HepG2 (cell line): ENCODE data around the gene CCT7. TPM values are rescaled to one million over a fixed set of nuclear protein-coding genes. Genes with fewer than 3 reads are reported as not detected.

ENCODE experiments used
- ATAC-seq: fragments of 200-7000 bp; cut with Tn5 transposase; 3 replicates; pipeline ENCODE4 v1.9.1; 2020; ENCODE audit warnings: mild to moderate bottlenecking, moderate library complexity
- BruUV-seq: library from RNA; stranded (reverse); fragments of 400-500 nt; replicated peaks from 2 replicates; lab custom pipeline; 2021; lab: Mats Ljungman, UMichigan
- CTCF ChIA-PET: fragments of 300-600 bp; formaldehyde crosslinking; extraction: SDS; loops from one replicate; lab custom pipeline; 2021; ENCODE audit warnings: low total read pairs, inconsistent platforms, low intra/inter-chr PET ratio; lab: Yijun Ruan, JAX
- POLR2A ChIA-PET: fragments of 350-600 bp; sonication (Branson Sonifier 250); formaldehyde crosslinking; loops from one replicate; lab custom pipeline; 2020; ENCODE audit warnings: antibody characterized with exemption, inconsistent platforms; lab: Yijun Ruan, JAX
- DNase-seq: peaks from one replicate; pipeline ENCODE4 v3.0.0-alpha.2; 2015; ENCODE audit warnings: low spot score
- FAIRE-seq: peaks from 3 replicates; lab custom pipeline; 2011; peaks lifted over from hg19 to GRCh38; lab: Jason Lieb, UNC
- H2AFZ ChIP-seq: one replicate; pipeline ENCODE4 v1.6.1; 2011; ENCODE audit warnings: low read length, inconsistent platforms
- H3K27ac ChIP-seq: fragments of 300-600 bp; 3 replicates; pipeline ENCODE4 v1.8.0; 2011; ENCODE audit warnings: mixed run types, mild to moderate bottlenecking, mixed read lengths, low read length, inconsistent platforms; ENCODE audit not compliant: insufficient read depth; ENCODE audit errors: extremely low read length
- H3K27me3 ChIP-seq, 2 experiments: fragments of 200-600 bp in 1 of 2; 2 replicates in 1 of 2; 3 replicates in 1 of 2; pipeline versions ENCODE4 v1.6.0 to v1.8.0; 2011; ENCODE audit warnings: low read length in 2 of 2, mild to moderate bottlenecking in 2 of 2, moderate library complexity in 2 of 2, inconsistent platforms in 1 of 2; ENCODE audit not compliant: insufficient read depth in 2 of 2, control insufficient read depth in 1 of 2
- H3K36me3 ChIP-seq, 2 experiments: fragments of 200-600 bp in 1 of 2; replicated peaks in 1 of 2; 2 replicates in 1 of 2; 3 replicates in 1 of 2; pipeline versions ENCODE4 v1.5.1 to v1.8.0; 2011; ENCODE audit warnings: low read length in 2 of 2, inconsistent platforms in 1 of 2; ENCODE audit not compliant: insufficient read depth in 2 of 2, control insufficient read depth in 1 of 2
- H3K4me1 ChIP-seq: 2 replicates; pipeline ENCODE4 v1.5.1; 2012; ENCODE audit warnings: low read length, inconsistent platforms; ENCODE audit not compliant: insufficient read depth
- H3K4me2 ChIP-seq: 2 replicates; pipeline ENCODE4 v1.6.0; 2011; ENCODE audit warnings: low read depth, low read length, inconsistent platforms
- H3K4me3 ChIP-seq, 3 experiments: fragments of 200-600 bp in 1 of 3; sonication (generic), shearing (Covaris generic) in 1 of 3; replicated peaks in 1 of 3; 2 replicates each; pipeline ENCODE4 v1.5.1; 2011 to 2016; ENCODE audit warnings: low read length in 3 of 3, inconsistent platforms in 2 of 3, low read depth in 2 of 3, mild to moderate bottlenecking in 2 of 3, control low read depth in 1 of 3, mixed read lengths in 1 of 3; ENCODE audit not compliant: insufficient read depth in 1 of 3
- H3K79me2 ChIP-seq: one replicate; pipeline ENCODE4 v1.6.1; 2011; ENCODE audit warnings: low read length, inconsistent platforms; ENCODE audit not compliant: insufficient read depth
- H3K9ac ChIP-seq: 2 replicates; pipeline ENCODE4 v1.6.0; 2011; ENCODE audit warnings: mild to moderate bottlenecking, low read depth, low read length, inconsistent platforms; ENCODE audit not compliant: insufficient read depth
- H3K9me3 ChIP-seq: 2 replicates; pipeline ENCODE4 v1.5.1; 2012; ENCODE audit warnings: mild to moderate bottlenecking, low read length
- H4K20me1 ChIP-seq: 2 replicates; pipeline ENCODE4 v1.6.0; 2011; ENCODE audit warnings: inconsistent platforms, mild to moderate bottlenecking, low read length, moderate library complexity; ENCODE audit not compliant: insufficient read depth
- ELF3 ChIP-seq: IDR thresholded peaks from 2 replicates; pipeline ENCODE4 v1.6.1; 2016; ENCODE audit warnings: missing genetic modification reagents, missing compliant biosample characterization
- MEIS2 ChIP-seq: sonication (generic); formaldehyde crosslinking; IDR thresholded peaks from 2 replicates; pipeline ENCODE4 v1.9.0; 2021; ENCODE audit warnings: mild to moderate bottlenecking, missing genetic modification reagents
- RFXAP ChIP-seq: sonication (generic); formaldehyde crosslinking; IDR thresholded peaks from 2 replicates; pipeline ENCODE4 v1.4.0; 2020; ENCODE audit warnings: missing genetic modification reagents, borderline replicate concordance
- ZNF3 ChIP-seq: IDR thresholded peaks from 2 replicates; pipeline ENCODE4 v1.7.0; 2017; ENCODE audit warnings: inconsistent platforms
- WGBS: methylation state at CpG from one replicate; pipeline ENCODE4 v1.1.6; 2017; ENCODE audit warnings: low lambda C conversion rate; 5-methylcytosine and 5-hydroxymethylcytosine counted together
- in situ Hi-C: cut with HindIII; loops from 2 replicates; pipeline ENCODE4 v1.10.0; 2017; ENCODE audit warnings: low pct_unique_long_range_greater_than_20kb; ENCODE audit not compliant: extremely low pct_ligation_motif_present
- intact Hi-C: fragments of 100-400 bp; cut with micrococcal nuclease; formaldehyde crosslinking; loops from one replicate; pipeline ENCODE4 v1.10.0; 2022; ENCODE audit not compliant: unreplicated experiment
- polyA plus RNA-seq, 8 experiments: library from polyadenylated mRNA; depleted of rRNA in 3 of 8; stranded (reverse) in 7 of 8; unstranded in 1 of 8; fragments of >200 nt; fragmentation: Illumina TruSeq in 4 of 8; extraction: Trizol in 4 of 8; gene quantifications; 2 replicates each; pipeline versions ENCODE4 v1.2.1 to v1.2.3, GENCODE V29; 2011 to 2016; ENCODE audit warnings: low read depth in 4 of 8, missing spikeins in 1 of 8, mixed read lengths in 1 of 8; ENCODE audit not compliant: insufficient read depth in 1 of 8
- total RNA-seq, 5 experiments: library from RNA; depleted of rRNA; stranded (reverse); fragments of >200 nt; fragmentation: Illumina TruSeq; extraction: Trizol; gene quantifications; 2 replicates each; pipeline ENCODE4 v1.2.3, GENCODE V29; 2016; ENCODE audit warnings: low read depth in 1 of 5
- TF ChIP-seq, protein P1 (sequence below), 2 experiments: IDR thresholded peaks; 2 replicates each; pipeline ENCODE4 v1.6.1; 2011 to 2012; ENCODE audit warnings: low read length in 2 of 2, borderline replicate concordance in 1 of 2, low read depth in 1 of 2, mild to moderate bottlenecking in 1 of 2, moderate library complexity in 1 of 2

The CCT7 gene
- total and polyA plus RNA-seq, 2 of the 13 experiments (the other 11 are each of a cell fraction or from before 2014, with no cell fraction given), result 347 to 517 TPM

GRCh38 chr2:73272270-73272669, 38.2 kb downstream of the CCT7 start:
- Histone ChIP-seq H3K27ac (no peak overlapping the region), H3K27me3 (no peaks in the 10 kb centered on the region), H3K9me3 (no peaks in the 10 kb centered on the region), H4K20me1 (no peaks in the 10 kb centered on the region), H3K4me3 (no peak overlapping the region), H3K9ac (no peak overlapping the region), H2AFZ (no peak overlapping the region), H3K36me3 (peaks cover 0 to 3% of the 10 kb centered on the region in 2 experiments; a peak in 3 of 5 replicates), H3K79me2 (no peaks in the 10 kb centered on the region), H3K4me2 (no peak overlapping the region), H3K4me1 (no peaks in the 10 kb centered on the region)
- TF ChIP-seq ZNF3 (CRISPR knock-in tag) (no peak), RFXAP (CRISPR knock-in tag) (0 out of 2 replicates have a peak, but pooled peaks have one; percentile 24), MEIS2 (no peak)
- in situ Hi-C loops (no loop called here), intact Hi-C loops (no loop called here)
- FAIRE-seq (no peak), DNase-seq (no peak), ATAC-seq (no peak)
- POLR2A ChIA-PET, result interaction anchor here (1.7 kb wide), 1 partner anchor 10 kb away, joined by 4 read pairs; no protein-coding TSS in a partner anchor
- BruUV-seq, result no TSS peak
- CTCF ChIA-PET, result no interaction called here
- WGBS, result 100% methylated on average over 1 of the region's 1 CpG

- Histone ChIP-seq H3K4me2 (no peak overlapping the region), H3K79me2 (peaks cover 8% of the 10 kb centered on the region), H3K27me3 (no peaks in the 10 kb centered on the region; a peak in 1 of 5 replicates), H3K9ac (no peak overlapping the region), H4K20me1 (no peaks in the 10 kb centered on the region), H3K27ac (no peak overlapping the region), H3K4me1 (peaks cover 20% of the 10 kb centered on the region), H2AFZ (no peak overlapping the region), H3K4me3 (no peak overlapping the region), H3K36me3 (no peaks in the 10 kb centered on the region; a peak in 2 of 5 replicates), H3K9me3 (no peaks in the 10 kb centered on the region)
- no peak for TF ChIP-seq ELF3 (CRISPR knock-in tag)
- TF ChIP-seq, protein P1, sequence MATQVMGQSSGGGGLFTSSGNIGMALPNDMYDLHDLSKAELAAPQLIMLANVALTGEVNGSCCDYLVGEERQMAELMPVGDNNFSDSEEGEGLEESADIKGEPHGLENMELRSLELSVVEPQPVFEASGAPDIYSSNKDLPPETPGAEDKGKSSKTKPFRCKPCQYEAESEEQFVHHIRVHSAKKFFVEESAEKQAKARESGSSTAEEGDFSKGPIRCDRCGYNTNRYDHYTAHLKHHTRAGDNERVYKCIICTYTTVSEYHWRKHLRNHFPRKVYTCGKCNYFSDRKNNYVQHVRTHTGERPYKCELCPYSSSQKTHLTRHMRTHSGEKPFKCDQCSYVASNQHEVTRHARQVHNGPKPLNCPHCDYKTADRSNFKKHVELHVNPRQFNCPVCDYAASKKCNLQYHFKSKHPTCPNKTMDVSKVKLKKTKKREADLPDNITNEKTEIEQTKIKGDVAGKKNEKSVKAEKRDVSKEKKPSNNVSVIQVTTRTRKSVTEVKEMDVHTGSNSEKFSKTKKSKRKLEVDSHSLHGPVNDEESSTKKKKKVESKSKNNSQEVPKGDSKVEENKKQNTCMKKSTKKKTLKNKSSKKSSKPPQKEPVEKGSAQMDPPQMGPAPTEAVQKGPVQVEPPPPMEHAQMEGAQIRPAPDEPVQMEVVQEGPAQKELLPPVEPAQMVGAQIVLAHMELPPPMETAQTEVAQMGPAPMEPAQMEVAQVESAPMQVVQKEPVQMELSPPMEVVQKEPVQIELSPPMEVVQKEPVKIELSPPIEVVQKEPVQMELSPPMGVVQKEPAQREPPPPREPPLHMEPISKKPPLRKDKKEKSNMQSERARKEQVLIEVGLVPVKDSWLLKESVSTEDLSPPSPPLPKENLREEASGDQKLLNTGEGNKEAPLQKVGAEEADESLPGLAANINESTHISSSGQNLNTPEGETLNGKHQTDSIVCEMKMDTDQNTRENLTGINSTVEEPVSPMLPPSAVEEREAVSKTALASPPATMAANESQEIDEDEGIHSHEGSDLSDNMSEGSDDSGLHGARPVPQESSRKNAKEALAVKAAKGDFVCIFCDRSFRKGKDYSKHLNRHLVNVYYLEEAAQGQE (IDR thresholded peaks at IDR 0.05; ENCODE audit: borderline replicate concordance in 1 of 2, low read depth in 1 of 2, low read length in 2 of 2), result peak; percentile 10 to 87
- ChIA-PET POLR2A (interaction anchor here (1.1 kb wide), 1 partner anchor 45 kb away, joined by 3 read pairs; the partner anchor contains the start of gene CCT7), CTCF (no interaction called here)
- 95% methylated on average over 9 of the region's 9 CpGs for WGBS
- no TSS peak for BruUV-seq
- ATAC-seq (no peak), DNase-seq (no peak), FAIRE-seq (no peak)
- in situ Hi-C loops, result no loop called here
- intact Hi-C loops, result loop anchor here (5.0 kb wide), 1 partner anchor 48 kb away; the partner anchor contains the start of genes CCT7 and PRADC1
Measured at GRCh38 chr2:73279852-73280251, 45.7 kb downstream of the CCT7 start.
